Neutrophil (primary cell): ENCODE results near the gene RAB36.

Experiments used
- H3K27ac ChIP-seq: fragments of 200-600 bp; sonication (generic); 2 replicates; pipeline ENCODE4 v1.5.1; 2016; ENCODE audit warnings: mild to moderate bottlenecking, moderate library complexity
- H3K27me3 ChIP-seq: fragments of 200-600 bp; sonication (generic); 2 replicates; pipeline ENCODE4 v1.6.0; 2016; ENCODE audit warnings: mild to moderate bottlenecking
- H3K36me3 ChIP-seq: fragments of 200-600 bp; sonication (generic); 2 replicates; pipeline ENCODE4 v1.5.1; 2017
- H3K4me1 ChIP-seq, 2 experiments: fragments of 200-600 bp in 1 of 2; sonication (generic) in 1 of 2; 1 replicate in 1 of 2; 2 replicates in 1 of 2; pipeline versions ENCODE4 v1.5.1 to v1.6.1; 2013 to 2016; ENCODE audit warnings: low read depth in 1 of 2, low read length in 1 of 2, mild to moderate bottlenecking in 1 of 2, moderate library complexity in 1 of 2; ENCODE audit not compliant: control insufficient read depth in 1 of 2, insufficient read depth in 1 of 2
- H3K4me3 ChIP-seq, 2 experiments: fragments of 200-600 bp in 1 of 2; sonication (generic) in 1 of 2; 1 replicate in 1 of 2; 2 replicates in 1 of 2; pipeline ENCODE4 v1.5.1; 2013 to 2016; ENCODE audit warnings: low read depth in 1 of 2, low read length in 1 of 2, mild to moderate bottlenecking in 1 of 2, moderate library complexity in 1 of 2
- H3K9me3 ChIP-seq: fragments of 200-600 bp; sonication (generic); 2 replicates; pipeline ENCODE4 v1.5.1; 2016
- CTCF ChIP-seq: fragments of 200-600 bp; sonication (generic); IDR thresholded peaks from 2 replicates; pipeline ENCODE4 v1.5.1; 2016; ENCODE audit warnings: antibody characterized with exemption

RAB36 gene

GRCh38 chr22:23179381-23180299 is 34.4 kb downstream of the RAB36 start:
- H3K9me3 ChIP-seq = no peaks in the 10 kb centered on the region
- H3K36me3 ChIP-seq = no peaks in the 10 kb centered on the region
- no peak for TF ChIP-seq CTCF
- no peaks in the 10 kb centered on the region for H3K27me3 ChIP-seq
- H3K4me1 ChIP-seq = peaks cover 53 to 64% of the 10 kb centered on the region in 2 experiments
- peak overlapping the region; percentile 78 for H3K27ac ChIP-seq
- H3K4me3 ChIP-seq = peak overlapping the region; percentile 66 to 85

GRCh38 chr22:23180301-23180892 is 35.1 kb downstream of the RAB36 start, which contains the start of gene BCR:
BCR (plus strand) TSS chr22:23180509; CDS start chr22:23180961, 452 bp downstream.
- peaks cover 61 to 71% of the 10 kb centered on the region in 2 experiments for H3K4me1 ChIP-seq
- H3K4me3 ChIP-seq = peak within 1 kb of the TSS; percentile 76 to 85
- H3K36me3 ChIP-seq = no peaks in the 10 kb centered on the region
- H3K27me3 ChIP-seq = no peaks in the 10 kb centered on the region
- no peaks in the 10 kb centered on the region for H3K9me3 ChIP-seq
- H3K27ac ChIP-seq = peak within 1 kb of the TSS; percentile 78
- no peak for TF ChIP-seq CTCF

GRCh38 chr22:23180893-23181720 is 35.8 kb downstream of the RAB36 start:
- Histone ChIP-seq H3K4me3 (peak overlapping the region; percentile 76 to 85), H3K4me1 (peaks cover 68 to 78% of the 10 kb centered on the region in 2 experiments), H3K36me3 (no peaks in the 10 kb centered on the region), H3K27ac (peak overlapping the region; percentile 78), H3K9me3 (no peaks in the 10 kb centered on the region), H3K27me3 (no peaks in the 10 kb centered on the region)
- no peak for TF ChIP-seq CTCF

GRCh38 chr22:23181721-23182308 is 36.5 kb downstream of the RAB36 start:
- Histone ChIP-seq H3K36me3 (no peaks in the 10 kb centered on the region), H3K4me3 (peak overlapping the region; percentile 76 to 85), H3K27me3 (no peaks in the 10 kb centered on the region), H3K9me3 (no peaks in the 10 kb centered on the region), H3K4me1 (peaks cover 73 to 82% of the 10 kb centered on the region in 2 experiments), H3K27ac (peak overlapping the region; percentile 78)
- TF ChIP-seq CTCF = no peak
